Prostate gland (tissue), 2 donors: Measurements from ENCODE around the gene TSKS.

ENCODE experiments used
- CTCF ChIP-seq, 4 experiments: fragments of 200-600 bp in 2 of 4; fragments of 450-650 bp in 2 of 4; sonication (generic) in 2 of 4; IDR thresholded peaks; 1 replicate in 3 of 4; 2 replicates in 1 of 4; pipeline ENCODE4 v1.5.1; 2016 to 2019; ENCODE audit warnings: antibody characterized with exemption in 4 of 4, mild to moderate bottlenecking in 2 of 4, moderate library complexity in 2 of 4
- POLR2A ChIP-seq: fragments of 450-650 bp; IDR thresholded peaks from one replicate; pipeline ENCODE4 v1.6.1; 2016; ENCODE audit warnings: antibody characterized with exemption, mild to moderate bottlenecking

GRCh38 chr19:49812452-49812996, 49.4 kb upstream of the TSKS start:
- TF ChIP-seq CTCF (IDR thresholded peaks at IDR 0.05) (no peak), POLR2A (no peak)
